Left renal pelvis (tissue), 4 donors: ENCODE data around the gene MXD4. TPM values are rescaled to one million over a fixed set of nuclear protein-coding genes. Genes with fewer than 3 reads are reported as not detected.
"Not testable (repeated sequence)": the region's sequence is repeated elsewhere in the genome, so short reads cannot be mapped to it uniquely, and the experiment has no call there.

ENCODE experiments used
- DNase-seq, 4 donors: peaks; one replicate each; pipeline ENCODE4 v3.0.0-alpha.2; 2013; ENCODE audit warnings: low read depth in 4 of 4, low spot score in 3 of 4
- polyA plus RNA-seq, 4 donors: library from polyadenylated mRNA; unstranded; fragments of 120-200 nt; gene quantifications; one replicate each; pipeline ENCODE4 v1.2.1, GENCODE V29; 2013; ENCODE audit not compliant: insufficient read length in 4 of 4

MXD4 gene
- polyA plus RNA-seq, 4 donors: 45.9 to 74.8 (median 58.4) TPM

- no peak for DNase-seq
These were observed 14.8 kb upstream of the MXD4 start for GRCh38 chr4:2276581-2277325.

DNA sequence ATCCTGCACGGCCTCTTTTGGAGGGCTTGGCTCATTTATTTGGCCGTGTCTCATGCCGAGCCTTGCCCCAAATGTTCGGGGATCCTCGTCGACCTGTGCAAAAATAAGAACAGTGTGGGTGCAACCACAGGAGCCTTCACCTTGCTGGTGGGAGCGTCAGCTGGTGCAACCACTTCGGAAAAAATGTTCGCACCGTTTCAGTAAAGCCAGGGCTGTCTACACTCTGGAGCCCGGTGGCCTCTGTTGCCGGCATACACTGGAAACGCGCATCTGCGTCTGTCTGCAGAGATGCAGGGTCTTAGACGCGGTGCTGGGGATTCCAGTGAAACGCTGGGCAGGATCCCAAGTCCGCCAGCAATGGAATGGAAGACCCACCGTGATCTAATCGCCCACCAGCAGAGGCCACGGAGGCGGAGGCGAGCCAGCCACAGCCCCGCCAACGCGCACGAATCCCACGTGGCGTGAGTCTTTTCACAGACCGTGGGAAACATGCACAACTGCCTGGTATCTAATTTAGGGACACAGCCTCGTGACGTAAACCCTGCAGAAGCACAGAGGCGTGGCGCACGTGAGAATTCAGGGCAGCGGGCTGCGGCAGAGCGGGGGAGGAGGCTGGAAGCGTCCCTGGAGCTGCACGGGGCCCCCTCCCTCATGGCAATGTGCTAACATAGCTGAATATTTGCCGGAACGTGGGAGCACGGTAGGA is 13.8 kb upstream of the MXD4 start:
- DNase-seq: no peak

DNA sequence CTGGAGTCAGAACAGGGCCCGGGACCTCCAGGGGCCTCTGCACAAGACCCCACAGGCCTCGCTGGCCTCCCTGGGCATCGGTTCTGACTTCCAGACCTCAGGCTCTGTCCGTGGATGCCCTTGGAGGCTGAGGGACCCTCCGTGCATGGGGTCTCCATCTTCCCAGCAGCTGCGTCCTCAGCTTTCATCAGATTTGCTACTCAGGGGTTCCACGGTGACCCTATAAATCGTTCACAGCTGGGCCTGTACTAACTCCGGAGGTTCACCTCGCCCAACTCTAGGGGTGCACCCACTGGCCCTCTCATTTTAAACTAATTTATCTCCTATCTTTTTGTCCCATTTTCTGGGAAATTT is 13.1 kb upstream of the MXD4 start:
- DNase-seq: not testable (repeated sequence)

DNA sequence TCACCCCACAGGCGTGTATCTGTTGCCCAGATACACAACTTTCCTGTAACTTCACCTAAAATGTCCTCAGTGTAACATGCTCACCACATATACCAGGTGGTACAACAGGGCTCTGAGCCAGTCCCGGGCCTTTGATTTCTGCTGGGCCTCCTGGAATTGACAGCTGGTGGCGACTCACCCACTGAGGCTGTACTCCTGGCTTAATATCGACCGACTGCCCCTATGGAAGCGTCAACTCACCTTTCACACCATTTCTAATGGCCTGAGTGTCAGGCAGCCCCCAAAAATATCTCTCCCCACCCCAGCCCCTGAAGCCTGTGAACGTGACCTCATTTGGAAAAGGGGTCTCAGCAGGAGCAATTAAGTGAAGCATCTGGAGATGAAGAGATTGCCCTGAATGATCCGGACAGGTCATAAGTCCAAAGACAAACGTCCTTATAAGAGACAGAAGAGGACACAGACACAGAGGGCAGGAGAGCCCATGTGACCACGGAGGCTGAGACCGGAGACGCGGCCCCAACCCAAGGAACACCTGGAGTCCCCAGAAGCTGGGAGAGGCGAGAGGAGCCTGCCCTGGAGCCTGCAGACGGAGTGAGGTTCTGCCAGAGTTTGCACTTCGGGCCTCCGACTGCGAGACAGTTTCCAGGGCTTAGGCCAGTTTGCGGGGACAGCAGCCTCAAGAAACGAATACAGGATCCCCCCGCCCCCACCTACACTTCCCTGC is 12.6 kb upstream of the MXD4 start:
- no peak for DNase-seq

DNA sequence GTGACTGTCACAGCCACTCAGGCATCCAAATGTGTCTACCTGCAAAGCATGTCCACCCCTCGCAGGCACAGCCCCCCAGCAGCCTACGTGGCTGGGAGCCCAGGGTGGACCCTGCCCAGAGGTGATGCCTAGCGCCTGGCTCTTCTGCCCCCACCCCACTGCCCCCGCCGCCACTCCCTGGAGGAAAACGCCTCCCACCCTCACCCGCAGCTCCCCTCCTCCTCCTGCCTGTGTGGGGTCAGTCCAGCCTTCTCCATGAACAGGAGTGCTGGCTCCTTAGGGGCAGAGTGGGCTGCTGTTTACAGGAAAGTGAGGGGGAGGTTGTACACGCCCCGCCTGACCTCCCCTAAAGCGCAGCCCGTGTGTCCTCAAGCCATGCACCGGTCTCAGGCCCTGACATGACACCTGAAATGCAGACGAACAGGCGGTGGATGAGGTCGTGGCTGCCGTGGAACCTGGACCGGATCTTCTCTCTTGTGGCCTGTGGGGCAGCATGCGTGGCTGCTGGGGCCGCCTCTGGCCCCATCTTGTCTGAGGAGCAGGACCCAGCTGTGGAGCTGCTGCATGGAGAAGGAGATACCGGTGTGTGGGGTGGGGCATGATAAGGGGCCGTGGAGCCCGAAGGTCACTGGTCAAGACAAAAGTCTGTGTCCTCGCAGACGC is 11.9 kb upstream of the MXD4 start:
- DNase-seq: no peak

DNA sequence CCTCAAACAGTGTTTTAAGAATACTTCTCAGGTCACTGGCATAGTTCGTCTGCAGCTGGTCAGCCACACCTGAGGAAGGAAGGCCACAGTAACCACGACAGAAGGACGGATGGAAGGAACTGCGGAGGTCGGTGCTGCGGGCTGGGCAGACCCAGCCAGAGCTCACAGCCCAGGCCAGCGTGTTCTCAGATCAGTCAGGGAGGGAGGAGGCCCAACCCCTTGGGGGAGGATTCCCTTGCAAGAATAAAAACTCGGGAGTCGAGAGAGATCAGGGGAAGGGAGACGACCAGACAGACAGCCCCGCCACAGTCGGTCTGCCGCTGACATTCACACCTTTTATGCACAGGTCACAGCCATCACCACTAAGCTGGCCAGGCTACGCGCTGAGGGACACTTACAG is 11.3 kb upstream of the MXD4 start:
- DNase-seq: no peak

- no peak for DNase-seq
These were observed 10.9 kb upstream of the MXD4 start for GRCh38 chr4:2272828-2273120.

DNA sequence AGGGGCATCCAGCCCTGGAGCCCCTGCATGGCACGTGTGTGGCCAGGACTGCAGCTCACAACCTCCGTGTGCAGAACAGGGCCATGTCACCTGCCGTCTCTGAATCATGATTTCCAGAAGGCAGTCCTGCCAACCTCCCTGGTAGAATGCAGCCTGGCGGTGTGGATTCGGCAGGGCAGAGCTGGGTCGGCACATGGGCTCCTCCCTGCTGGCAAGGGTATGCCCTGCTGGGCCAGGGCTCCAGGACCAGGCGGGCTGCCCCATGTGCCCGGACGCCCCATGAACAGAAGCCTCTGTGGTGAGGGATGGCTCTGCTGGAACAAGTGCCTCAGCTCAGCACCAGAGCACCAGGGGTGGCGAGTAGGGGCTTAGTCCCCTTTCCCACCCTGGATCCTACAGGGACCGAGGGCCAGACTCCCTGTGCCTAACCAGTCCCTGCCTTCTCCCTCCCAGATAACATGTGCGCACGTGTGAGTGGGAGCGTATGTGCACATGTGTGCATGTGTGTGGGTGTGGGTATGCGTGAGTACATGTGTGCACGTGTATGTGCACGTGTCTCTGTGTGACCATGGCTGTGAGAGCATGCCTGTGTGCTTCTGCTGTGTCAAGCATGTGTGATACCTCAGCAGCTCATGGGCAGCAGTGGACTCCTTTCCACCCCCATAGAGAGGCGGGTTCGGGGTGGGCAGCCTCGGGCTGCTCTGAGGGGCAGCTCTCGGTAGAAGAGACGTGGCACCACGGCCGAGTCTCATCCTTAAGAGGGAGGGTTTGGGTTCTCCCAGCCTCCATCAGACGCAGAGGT is 10.3 kb upstream of the MXD4 start:
- no peak for DNase-seq

DNA sequence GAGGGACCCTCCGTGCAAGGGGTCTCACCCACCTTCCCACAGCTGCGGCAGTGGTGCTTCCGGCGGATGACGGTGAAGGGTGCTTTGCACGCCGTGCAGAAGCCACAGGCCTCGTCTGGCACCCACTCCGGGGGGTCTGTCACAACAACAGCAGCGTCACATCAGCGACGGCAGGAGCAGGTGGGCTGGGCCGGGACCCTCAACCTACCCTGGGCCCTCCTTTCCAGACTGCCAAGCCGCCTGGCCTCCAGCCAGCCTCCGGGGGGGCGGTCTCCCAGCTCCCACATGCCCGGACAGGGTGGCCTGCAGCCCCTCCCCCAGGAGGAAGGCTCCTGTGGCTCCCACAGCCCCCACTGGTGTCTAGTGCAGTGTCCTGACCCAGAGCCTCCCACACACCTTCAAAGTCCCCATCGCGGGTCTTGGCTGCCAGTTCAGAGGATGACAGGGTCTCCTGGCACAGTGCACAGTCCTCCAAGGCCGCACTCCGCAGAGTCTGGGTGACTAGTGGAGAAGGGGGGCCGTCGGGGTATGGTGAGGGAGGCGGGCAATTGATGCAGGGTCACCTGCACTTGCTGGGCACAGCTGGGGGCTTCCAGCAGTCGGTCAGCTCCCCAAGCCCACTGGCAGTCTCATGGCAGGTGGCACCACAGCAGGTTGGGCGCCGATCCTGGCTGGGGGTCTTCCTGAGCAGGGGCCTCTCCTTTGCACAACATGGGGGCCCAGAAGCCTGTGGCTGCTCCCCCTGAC is 9.5 kb upstream of the MXD4 start:
- no peak for DNase-seq

GRCh38 chr4:2270341-2271165 is 8.6 kb upstream of the MXD4 start:
- no peak for DNase-seq

DNA sequence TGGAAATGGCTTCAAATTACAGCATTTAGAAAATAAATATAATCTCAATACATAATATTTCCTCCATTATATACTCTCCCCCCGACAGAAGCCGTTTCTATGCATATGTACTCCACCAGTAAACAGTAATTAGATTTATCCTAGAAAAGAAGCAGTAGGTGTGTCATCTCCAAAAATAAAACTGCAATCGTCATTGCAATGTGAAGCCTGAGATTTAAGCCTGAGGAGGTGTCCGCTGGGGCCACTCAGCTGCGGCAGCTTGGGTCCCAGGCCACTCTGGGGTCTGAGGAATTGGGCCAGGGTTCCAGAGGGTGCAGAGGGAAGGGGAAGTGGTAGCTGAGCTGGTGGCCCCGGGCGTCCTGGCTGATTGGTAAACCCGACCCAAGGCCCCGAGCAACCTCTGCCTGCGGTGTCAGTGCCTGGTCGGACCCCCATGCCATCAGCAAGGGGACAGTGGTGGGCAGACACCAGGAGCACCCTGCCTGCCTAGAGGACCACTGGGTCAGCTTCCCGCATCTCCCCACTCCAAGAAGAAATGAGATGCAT is 7.8 kb upstream of the MXD4 start:
- no peak for DNase-seq

GRCh38 chr4:2269206-2269531 is 7.3 kb upstream of the MXD4 start:
- DNase-seq: no peak

DNA sequence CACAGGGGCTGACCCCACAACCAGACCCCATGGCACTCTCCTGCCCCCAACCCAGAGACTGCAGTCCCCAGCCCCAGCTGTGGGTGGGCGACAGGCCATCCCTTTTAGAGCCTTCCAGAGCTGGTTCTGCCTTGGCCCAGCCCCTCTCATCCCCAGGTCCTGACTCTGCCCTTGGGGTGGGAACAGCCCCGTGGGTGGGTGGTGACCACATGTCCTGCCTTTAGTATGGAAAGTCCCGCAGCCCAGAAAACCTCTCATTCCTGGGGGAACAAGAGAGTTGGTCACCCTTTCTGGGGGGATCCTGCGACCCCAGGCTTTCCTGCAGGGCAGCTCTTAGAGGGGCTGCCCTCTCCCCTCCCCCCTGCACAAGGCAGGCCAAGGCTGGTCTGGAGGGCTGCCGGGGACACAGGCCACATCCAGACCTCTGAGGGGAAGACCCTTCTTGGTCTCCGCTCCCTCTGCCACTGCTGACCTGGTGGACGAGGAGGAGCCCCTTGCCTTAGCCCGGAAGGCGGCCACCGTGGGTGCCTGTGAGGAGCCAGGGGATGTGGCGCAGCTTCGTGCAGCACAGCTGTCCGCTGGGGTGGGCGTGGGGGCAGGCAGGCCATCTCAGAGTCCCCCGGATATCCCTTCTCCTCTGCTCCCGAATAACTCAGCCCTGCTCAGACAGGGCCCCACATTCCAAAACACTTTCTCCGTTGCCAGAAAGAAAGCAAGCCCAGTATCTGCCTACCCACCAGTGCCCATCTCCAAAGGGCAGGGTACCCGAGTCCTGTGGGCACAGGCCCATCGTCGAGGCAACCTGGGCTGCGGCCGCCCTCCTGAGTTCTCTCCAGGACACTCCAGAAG is 6.7 kb upstream of the MXD4 start:
- no peak for DNase-seq

GRCh38 chr4:2267841-2268240 is 5.9 kb upstream of the MXD4 start:
- no peak for DNase-seq

- no peak for DNase-seq
These were observed 5.5 kb upstream of the MXD4 start for GRCh38 chr4:2267320-2267811.

DNA sequence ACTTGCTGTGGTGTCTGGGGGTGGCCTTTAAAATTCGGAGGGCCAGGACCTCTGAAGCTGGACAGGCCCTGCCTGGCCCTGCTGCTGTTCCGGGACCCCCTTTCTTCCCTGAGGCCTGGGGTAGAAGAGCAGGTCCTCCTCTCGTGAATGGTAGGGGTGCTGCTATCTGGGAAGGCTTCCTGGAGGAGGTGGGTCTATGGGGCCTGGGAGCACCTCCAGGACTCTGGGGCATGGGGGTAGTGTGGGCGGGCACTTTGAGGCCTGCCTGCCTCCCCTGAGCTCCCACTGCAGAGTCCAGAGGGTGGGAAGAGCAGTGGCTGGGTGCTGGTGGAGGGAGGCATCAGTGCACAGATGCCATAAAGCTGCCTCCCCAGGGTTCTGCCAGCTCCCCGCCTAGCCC is 4.9 kb upstream of the MXD4 start:
- no peak for DNase-seq

DNA sequence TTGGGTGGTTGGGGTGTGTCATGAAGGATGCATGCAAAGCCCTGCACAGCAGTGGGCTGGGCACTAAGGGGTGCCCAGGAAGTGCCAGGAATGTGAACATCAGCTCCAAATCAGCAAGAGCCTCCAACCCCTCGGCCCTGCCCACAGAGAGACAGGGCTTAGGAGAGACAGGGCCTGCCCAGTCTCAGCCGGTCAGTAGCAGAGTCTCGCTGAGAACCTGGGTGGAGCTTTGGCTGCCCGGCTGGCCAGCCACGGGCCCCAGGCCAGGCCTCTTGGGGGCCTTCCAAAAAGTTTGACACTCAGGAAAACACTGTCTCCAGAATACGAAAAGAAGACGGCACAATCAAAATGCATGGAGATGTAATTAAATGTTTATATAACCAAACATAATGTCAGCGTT is 4.3 kb upstream of the MXD4 start:
- DNase-seq: no peak
